Skeletal muscle tissue (tissue), 4 donors: ENCODE data around the gene HSBP1. TPM values are rescaled to one million over a fixed set of nuclear protein-coding genes. Genes with fewer than 3 reads are reported as not detected.

Source experiments
- H3K27ac ChIP-seq: one replicate; pipeline ENCODE4 v1.7.0; 2013; ENCODE audit warnings: mild to moderate bottlenecking, low read depth, low read length, inconsistent platforms
- H3K27me3 ChIP-seq, 3 donors: one replicate each; pipeline ENCODE4 v1.7.0; 2013; ENCODE audit warnings: low read length in 3 of 3; ENCODE audit not compliant: control insufficient read depth in 3 of 3, insufficient read depth in 3 of 3
- H3K36me3 ChIP-seq, 3 donors: one replicate each; pipeline ENCODE4 v1.7.0; 2013; ENCODE audit warnings: low read length in 3 of 3; ENCODE audit not compliant: control insufficient read depth in 3 of 3, insufficient read depth in 3 of 3
- H3K4me1 ChIP-seq, 3 donors: one replicate each; pipeline ENCODE4 v1.7.0; 2013; ENCODE audit warnings: low read length in 3 of 3, mild to moderate bottlenecking in 3 of 3; ENCODE audit not compliant: control insufficient read depth in 3 of 3, insufficient read depth in 3 of 3
- H3K4me3 ChIP-seq, 3 donors: one replicate each; pipeline ENCODE4 v1.7.0; 2013; ENCODE audit warnings: low read length in 3 of 3
- H3K9ac ChIP-seq, 3 donors: one replicate each; pipeline ENCODE4 v1.7.0; 2013; ENCODE audit warnings: low read length in 3 of 3, mild to moderate bottlenecking in 3 of 3, moderate library complexity in 2 of 3, low read depth in 1 of 3
- H3K9me3 ChIP-seq, 3 donors: one replicate each; pipeline ENCODE4 v1.7.0; 2013; ENCODE audit warnings: low read length in 3 of 3; ENCODE audit not compliant: control insufficient read depth in 3 of 3
- total RNA-seq: library from RNA; depleted of rRNA; stranded (reverse); fragments of >200 nt; gene quantifications from one replicate; pipeline ENCODE4 v1.2.3, GENCODE V29; 2014
- donor health status: Osteomylitis.

Gene HSBP1
- total RNA-seq, 1 donor from 2014 or later = 32.4 TPM

- no peaks in the 10 kb centered on the region for H3K4me1 ChIP-seq
- H3K4me3 ChIP-seq = no peak overlapping the region
- H3K9ac ChIP-seq = no peak overlapping the region
- no peaks in the 10 kb centered on the region for H3K27me3 ChIP-seq
- H3K36me3 ChIP-seq = no peaks in the 10 kb centered on the region
- no peaks in the 10 kb centered on the region for H3K9me3 ChIP-seq
- no peak overlapping the region for H3K27ac ChIP-seq
Observed at GRCh38 chr16:83862661-83863060, 54.9 kb downstream of the HSBP1 start.

GRCh38 chr16:83863682-83864081 is 55.9 kb downstream of the HSBP1 start:
- Histone ChIP-seq H3K9me3 (no peaks in the 10 kb centered on the region), H3K4me1 (no peaks in the 10 kb centered on the region), H3K27me3 (no peaks in the 10 kb centered on the region), H3K27ac (no peak overlapping the region), H3K9ac (no peak overlapping the region), H3K36me3 (no peaks in the 10 kb centered on the region), H3K4me3 (no peak overlapping the region)

Other genes starting within 250 kb of the HSBP1 start
- gene MLYCD, start 91.1 kb downstream of the HSBP1 start, total RNA-seq = 3.1 TPM
- gene OSGIN1, start 145.3 kb downstream of the HSBP1 start, total RNA-seq = 0.52 TPM
- not detected for gene NECAB2, start 160.3 kb downstream of the HSBP1 start, total RNA-seq
- gene SLC38A8, start 234.8 kb downstream of the HSBP1 start, total RNA-seq = not detected